ENCODE results near the gene CDK10. TPM values are rescaled to one million over a fixed set of nuclear protein-coding genes. Genes with fewer than 3 reads are reported as not detected.

CDK10 gene
- total RNA-seq, 1 experiment from 2014 or later: 76.6 TPM

DNA sequence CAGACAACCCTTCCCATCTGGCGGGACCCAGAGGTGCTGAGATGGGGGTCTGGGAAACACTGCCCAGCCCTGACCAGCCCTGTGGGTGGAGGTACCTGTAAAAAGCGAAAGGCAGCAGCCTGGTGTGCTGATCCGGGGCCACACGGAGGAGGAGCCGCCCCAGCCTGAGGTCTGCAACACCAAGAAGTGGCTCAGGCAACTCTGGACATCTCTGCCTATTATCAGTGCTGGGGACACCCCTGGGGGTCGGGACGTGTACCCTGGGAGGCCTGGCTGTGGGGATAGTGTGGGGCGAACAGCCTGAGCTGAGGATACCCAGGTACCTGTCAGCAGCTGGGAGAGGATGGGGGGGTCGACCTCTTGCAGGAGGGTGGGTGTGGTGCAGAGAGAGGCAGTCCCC, 52.9 kb downstream of the CDK10 start:
- peaks cover 12% of the 10 kb centered on the region; the same call in 1 of the 2 replicates for H3K36me3 ChIP-seq (ENCODE audit: low read depth)
- no peak overlapping the region for H2AFZ ChIP-seq
- CTCF ChIA-PET: no interaction called here
- H3K9me2 ChIP-seq (ENCODE audit: insufficient read depth): no peaks in the 10 kb centered on the region
- TF ChIP-seq EZH2 (IDR thresholded peaks at IDR 0.05; ENCODE audit: low read depth): no peak
- TF ChIP-seq, protein P1, sequence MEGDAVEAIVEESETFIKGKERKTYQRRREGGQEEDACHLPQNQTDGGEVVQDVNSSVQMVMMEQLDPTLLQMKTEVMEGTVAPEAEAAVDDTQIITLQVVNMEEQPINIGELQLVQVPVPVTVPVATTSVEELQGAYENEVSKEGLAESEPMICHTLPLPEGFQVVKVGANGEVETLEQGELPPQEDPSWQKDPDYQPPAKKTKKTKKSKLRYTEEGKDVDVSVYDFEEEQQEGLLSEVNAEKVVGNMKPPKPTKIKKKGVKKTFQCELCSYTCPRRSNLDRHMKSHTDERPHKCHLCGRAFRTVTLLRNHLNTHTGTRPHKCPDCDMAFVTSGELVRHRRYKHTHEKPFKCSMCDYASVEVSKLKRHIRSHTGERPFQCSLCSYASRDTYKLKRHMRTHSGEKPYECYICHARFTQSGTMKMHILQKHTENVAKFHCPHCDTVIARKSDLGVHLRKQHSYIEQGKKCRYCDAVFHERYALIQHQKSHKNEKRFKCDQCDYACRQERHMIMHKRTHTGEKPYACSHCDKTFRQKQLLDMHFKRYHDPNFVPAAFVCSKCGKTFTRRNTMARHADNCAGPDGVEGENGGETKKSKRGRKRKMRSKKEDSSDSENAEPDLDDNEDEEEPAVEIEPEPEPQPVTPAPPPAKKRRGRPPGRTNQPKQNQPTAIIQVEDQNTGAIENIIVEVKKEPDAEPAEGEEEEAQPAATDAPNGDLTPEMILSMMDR (conservative IDR thresholded peaks at IDR 0.05): no peak
- no peaks in the 10 kb centered on the region for H3K79me2 ChIP-seq (ENCODE audit: low read depth)
- intact Hi-C loops (cut with micrococcal nuclease; ENCODE audit: unreplicated experiment): no loop called here
- H3K4me1 ChIP-seq (replicated peaks; ENCODE audit: insufficient read depth): no peaks in the 10 kb centered on the region
- no peak overlapping the region for H3K27ac ChIP-seq
- H3K9me3 ChIP-seq (ENCODE audit: insufficient read depth, low read depth): no peaks in the 10 kb centered on the region
- no TSS peak for BruUV-seq (replicated peaks)
- POLR2A ChIA-PET (ENCODE audit: unreplicated experiment): no interaction called here
- peaks cover 11% of the 10 kb centered on the region; the same call in 1 of the 2 replicates for H4K20me1 ChIP-seq (ENCODE audit: insufficient read depth)
- H3F3A ChIP-seq (ENCODE audit: insufficient read depth, low read depth): peaks cover 22% of the 10 kb centered on the region
- no peak for DNase-seq
- no peaks in the 10 kb centered on the region for H3K27me3 ChIP-seq (ENCODE audit: insufficient read depth, low read depth)
- no peak overlapping the region for H3K4me2 ChIP-seq
- no peak overlapping the region for H3K4me3 ChIP-seq

DNA sequence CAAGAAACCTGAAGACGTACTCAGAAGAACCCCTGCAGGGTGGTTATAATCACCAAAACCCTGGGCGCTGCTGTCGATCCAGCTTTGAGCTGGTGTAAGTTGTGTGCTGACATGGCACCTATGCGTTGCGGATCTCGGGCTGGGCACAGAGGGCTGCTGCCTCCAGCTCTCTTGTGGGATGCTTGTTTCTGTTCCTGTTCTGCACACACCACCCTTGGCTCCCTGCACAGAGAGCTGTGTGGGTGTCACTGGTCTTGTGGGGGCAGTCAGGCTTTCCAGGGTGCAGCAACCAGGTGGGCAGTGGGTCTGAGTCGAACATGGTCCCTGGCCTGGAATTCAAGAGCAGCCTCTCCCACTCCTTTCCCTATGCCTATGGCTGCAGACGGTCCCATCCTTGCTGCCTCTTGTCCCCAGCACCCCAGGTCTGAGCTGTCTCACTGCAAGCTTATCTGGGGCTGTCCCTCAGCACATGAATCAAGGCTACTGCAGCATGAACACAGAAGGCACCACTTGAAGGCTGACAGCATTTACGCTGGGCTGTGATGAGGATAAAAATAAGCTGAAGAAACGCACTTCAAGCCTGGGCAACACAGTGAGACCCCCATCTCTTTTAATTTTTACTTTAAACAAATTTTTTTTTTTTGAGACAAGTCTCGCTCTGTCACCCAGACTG, 55.0 kb downstream of the CDK10 start:
- H3K27ac ChIP-seq: no peak overlapping the region
- no peak overlapping the region for H2AFZ ChIP-seq
- no peaks in the 10 kb centered on the region for H3K27me3 ChIP-seq (ENCODE audit: insufficient read depth, low read depth)
- H3K9me2 ChIP-seq (ENCODE audit: insufficient read depth): no peaks in the 10 kb centered on the region
- intact Hi-C loops (cut with micrococcal nuclease; ENCODE audit: unreplicated experiment): no loop called here
- POLR2A ChIA-PET (ENCODE audit: unreplicated experiment): interaction anchor here (0.5 kb wide), 1 partner anchor 166 kb away, joined by 11 read pairs; no protein-coding TSS in a partner anchor
- H3F3A ChIP-seq (ENCODE audit: insufficient read depth, low read depth): peaks cover 22% of the 10 kb centered on the region
- H3K4me2 ChIP-seq: no peak overlapping the region
- H3K9me3 ChIP-seq (ENCODE audit: insufficient read depth, low read depth): no peaks in the 10 kb centered on the region
- peaks cover 12% of the 10 kb centered on the region; the same call in 1 of the 2 replicates for H3K36me3 ChIP-seq (ENCODE audit: low read depth)
- H3K79me2 ChIP-seq (ENCODE audit: low read depth): no peaks in the 10 kb centered on the region
- no peak for DNase-seq
- H3K4me3 ChIP-seq: no peak overlapping the region
- peaks cover 11% of the 10 kb centered on the region; the same call in 1 of the 2 replicates for H4K20me1 ChIP-seq (ENCODE audit: insufficient read depth)
- no peaks in the 10 kb centered on the region for H3K4me1 ChIP-seq (replicated peaks; ENCODE audit: insufficient read depth)
- CTCF ChIA-PET: no interaction called here
- no peak for TF ChIP-seq EZH2 (IDR thresholded peaks at IDR 0.05; ENCODE audit: low read depth)
- TF ChIP-seq, protein P1 (conservative IDR thresholded peaks at IDR 0.05): no peak
- no TSS peak for BruUV-seq (replicated peaks)

DNA sequence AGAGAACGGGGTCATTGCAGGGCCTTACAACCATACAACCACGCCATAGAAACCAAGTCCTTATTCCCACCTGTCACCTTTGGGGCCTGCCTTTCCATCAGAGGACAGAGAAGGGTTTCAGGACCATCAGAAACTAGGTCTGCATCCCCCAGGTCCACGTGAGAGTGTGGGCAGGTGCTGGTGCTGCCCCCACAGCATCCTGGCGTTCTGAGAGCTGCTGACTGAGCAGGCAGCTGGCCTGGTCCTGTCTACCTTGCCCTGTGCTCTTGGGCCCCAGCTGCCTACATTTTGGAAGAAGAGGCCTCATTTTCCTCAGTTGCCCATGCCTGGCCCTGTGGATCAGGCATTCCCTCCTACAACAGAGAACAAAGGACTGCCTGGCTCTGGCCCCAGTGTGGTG, 56.5 kb downstream of the CDK10 start:
- Histone ChIP-seq H3K9me3 (ENCODE audit: insufficient read depth, low read depth) (no peaks in the 10 kb centered on the region), H3K4me1 (replicated peaks; ENCODE audit: insufficient read depth) (no peaks in the 10 kb centered on the region), H3K9me2 (ENCODE audit: insufficient read depth) (no peaks in the 10 kb centered on the region), H3K27me3 (ENCODE audit: insufficient read depth, low read depth) (no peaks in the 10 kb centered on the region), H3K4me3 (no peak overlapping the region), H3K4me2 (no peak overlapping the region), H3K79me2 (ENCODE audit: low read depth) (no peaks in the 10 kb centered on the region), H3F3A (ENCODE audit: insufficient read depth, low read depth) (peaks cover 22% of the 10 kb centered on the region), H3K27ac (no peak overlapping the region), H2AFZ (no peak overlapping the region), H4K20me1 (ENCODE audit: insufficient read depth) (peaks cover 3% of the 10 kb centered on the region; the same call in 1 of the 2 replicates), H3K36me3 (ENCODE audit: low read depth) (peaks cover 6% of the 10 kb centered on the region; the same call in 1 of the 2 replicates)
- TF ChIP-seq, protein P1 (conservative IDR thresholded peaks at IDR 0.05): no peak
- TF ChIP-seq EZH2 (IDR thresholded peaks at IDR 0.05; ENCODE audit: low read depth): no peak
- POLR2A ChIA-PET (ENCODE audit: unreplicated experiment): interaction anchor here (0.6 kb wide), 2 partner anchors 35 to 332 kb away, joined by 3 to 30 read pairs; no protein-coding TSS in a partner anchor
- no TSS peak for BruUV-seq (replicated peaks)
- no peak for DNase-seq
- CTCF ChIA-PET: no interaction called here
- intact Hi-C loops (cut with micrococcal nuclease; ENCODE audit: unreplicated experiment): no loop called here

Data from PC-9 (cell line).